ENCODE results near the gene NFASC. TPM values are rescaled to one million over a fixed set of nuclear protein-coding genes. Genes with fewer than 3 reads are reported as not detected.

The NFASC gene
- total RNA-seq, 1 experiment from 2014 or later = 20.1 TPM

GRCh38 chr1:204830747-204831146, 39.9 kb upstream of the NFASC start:
- CTCF ChIA-PET = interaction anchor here (0.5 to 2.4 kb wide), 8 partner anchors 23 to 265 kb away, joined by 3 to 17 read pairs (median 4); no protein-coding TSS in a partner anchor
- Mint-ChIP-seq H3K27ac (no peak overlapping the region), H3K27me3 (ENCODE audit: low read depth) (peaks cover 22% of the 10 kb centered on the region), H3K4me1 (peaks cover 49% of the 10 kb centered on the region), H3K9me3 (no peaks in the 10 kb centered on the region), H3K4me3 (no peak overlapping the region), H3K36me3 (no peaks in the 10 kb centered on the region; the same call in 1 of the 2 replicates)
- POLR2A ChIA-PET = no interaction called here
- TF ChIP-seq USF1 (CRISPR knock-in tag; IDR thresholded peaks at IDR 0.05) (no peak), EMX1 (CRISPR knock-in tag; IDR thresholded peaks at IDR 0.05) (no peak), SMAD3 (CRISPR knock-in tag; IDR thresholded peaks at IDR 0.05; ENCODE audit: borderline replicate concordance) (no peak), NFE2L1 (CRISPR knock-in tag; IDR thresholded peaks at IDR 0.05) (no peak), GABPB1 (CRISPR knock-in tag; IDR thresholded peaks at IDR 0.05) (no peak), RELA (CRISPR knock-in tag; IDR thresholded peaks at IDR 0.05; ENCODE audit: borderline replicate concordance) (no peak), PRDM15 (CRISPR knock-in tag; IDR thresholded peaks at IDR 0.05) (no peak)
- DNase-seq (ENCODE audit: low spot score) = no peak
- no peak for ATAC-seq

GRCh38 chr1:204831186-204831585, 39.5 kb upstream of the NFASC start:
- no peaks in the 10 kb centered on the region; the same call in 1 of the 2 replicates for H3K36me3 Mint-ChIP-seq
- H3K27me3 Mint-ChIP-seq (ENCODE audit: low read depth) = peaks cover 22% of the 10 kb centered on the region
- H3K27ac Mint-ChIP-seq = no peak overlapping the region
- H3K9me3 Mint-ChIP-seq = no peaks in the 10 kb centered on the region
- ChIA-PET CTCF (interaction anchor here (0.5 to 2.4 kb wide), 9 partner anchors 24 to 265 kb away, joined by 3 to 17 read pairs (median 3); no protein-coding TSS in a partner anchor), POLR2A (no interaction called here)
- no peak for ATAC-seq
- peaks cover 49% of the 10 kb centered on the region for H3K4me1 Mint-ChIP-seq
- no peak for DNase-seq (ENCODE audit: low spot score)
- no peak overlapping the region for H3K4me3 Mint-ChIP-seq
- TF ChIP-seq ZNF317 (CRISPR knock-in tag; IDR thresholded peaks at IDR 0.05; ENCODE audit: borderline replicate concordance, low read depth) (no peak), OVOL2 (CRISPR knock-in tag; IDR thresholded peaks at IDR 0.05; ENCODE audit: borderline replicate concordance) (no peak), AFF4 (CRISPR knock-in tag; IDR thresholded peaks at IDR 0.05; ENCODE audit: borderline replicate concordance) (no peak), CTCF (IDR thresholded peaks at IDR 0.05) (no peak), FOXP4 (CRISPR knock-in tag; IDR thresholded peaks at IDR 0.05) (no peak), E2F5 (CRISPR knock-in tag; IDR thresholded peaks at IDR 0.05) (no peak), ARID4B (CRISPR knock-in tag; IDR thresholded peaks at IDR 0.05; ENCODE audit: borderline replicate concordance) (no peak), FOXP1 (CRISPR knock-in tag; IDR thresholded peaks at IDR 0.05; ENCODE audit: borderline replicate concordance) (no peak)

All from WTC11 (cell line).